SK-N-SH treated with all-trans-retinoic acid at 6 μM for 48 hours (cell line): ENCODE measurements around the gene HAUS8.

ENCODE experiments used
- BACH2 ChIP-seq: fragments of 250-450 bp; sonication (Bioruptor Pico); IDR thresholded peaks from 2 replicates; pipeline ENCODE4 v1.9.0; 2021; ENCODE audit warnings: mild to moderate bottlenecking, borderline replicate concordance
- GLIS3 ChIP-seq: fragments of 250-450 bp; sonication (Bioruptor Pico); IDR thresholded peaks from 2 replicates; pipeline ENCODE4 v1.5.0; 2020; ENCODE audit warnings: mild to moderate bottlenecking, moderate library complexity
- OSR1 ChIP-seq: fragments of 250-450 bp; sonication (Bioruptor Pico); IDR thresholded peaks from 2 replicates; pipeline ENCODE4 v1.8.0; 2022; ENCODE audit warnings: moderate library complexity, mild to moderate bottlenecking, inconsistent platforms
- RARB ChIP-seq: fragments of 250-450 bp; sonication (Bioruptor Pico); IDR thresholded peaks from 2 replicates; pipeline ENCODE4 v1.8.0; 2021; ENCODE audit warnings: mild to moderate bottlenecking, moderate library complexity
- TCF4 ChIP-seq: fragments of 250-450 bp; sonication (Bioruptor Pico); IDR thresholded peaks from 2 replicates; pipeline ENCODE4 v1.8.0; 2021; ENCODE audit warnings: mild to moderate bottlenecking, moderate library complexity, borderline replicate concordance
- ZFP3 ChIP-seq: fragments of 250-450 bp; sonication (Bioruptor Pico); IDR thresholded peaks from 2 replicates; pipeline ENCODE4 v1.5.0; 2020; ENCODE audit warnings: mild to moderate bottlenecking, moderate library complexity
- ZFP30 ChIP-seq: fragments of 450-650 bp; formaldehyde crosslinking; IDR thresholded peaks from 2 replicates; pipeline ENCODE4 v1.5.0; 2022; ENCODE audit warnings: mild to moderate bottlenecking, moderate library complexity
- TF ChIP-seq, protein P1 (sequence below): fragments of 250-450 bp; sonication (Bioruptor Pico); IDR thresholded peaks from 2 replicates; pipeline ENCODE4 v1.8.0; 2020; ENCODE audit warnings: mild to moderate bottlenecking, moderate library complexity, borderline replicate concordance
- TF ChIP-seq, protein P2 (sequence below): fragments of 250-450 bp; sonication (Bioruptor Pico); IDR thresholded peaks from 2 replicates; pipeline ENCODE4 v1.5.1; 2020; ENCODE audit warnings: low read depth, mild to moderate bottlenecking, moderate library complexity
- TF ChIP-seq, protein P3 (sequence below): fragments of 250-450 bp; sonication (Bioruptor Pico); IDR thresholded peaks from 2 replicates; pipeline ENCODE4 v1.5.0; 2020; ENCODE audit warnings: mild to moderate bottlenecking, moderate library complexity

DNA sequence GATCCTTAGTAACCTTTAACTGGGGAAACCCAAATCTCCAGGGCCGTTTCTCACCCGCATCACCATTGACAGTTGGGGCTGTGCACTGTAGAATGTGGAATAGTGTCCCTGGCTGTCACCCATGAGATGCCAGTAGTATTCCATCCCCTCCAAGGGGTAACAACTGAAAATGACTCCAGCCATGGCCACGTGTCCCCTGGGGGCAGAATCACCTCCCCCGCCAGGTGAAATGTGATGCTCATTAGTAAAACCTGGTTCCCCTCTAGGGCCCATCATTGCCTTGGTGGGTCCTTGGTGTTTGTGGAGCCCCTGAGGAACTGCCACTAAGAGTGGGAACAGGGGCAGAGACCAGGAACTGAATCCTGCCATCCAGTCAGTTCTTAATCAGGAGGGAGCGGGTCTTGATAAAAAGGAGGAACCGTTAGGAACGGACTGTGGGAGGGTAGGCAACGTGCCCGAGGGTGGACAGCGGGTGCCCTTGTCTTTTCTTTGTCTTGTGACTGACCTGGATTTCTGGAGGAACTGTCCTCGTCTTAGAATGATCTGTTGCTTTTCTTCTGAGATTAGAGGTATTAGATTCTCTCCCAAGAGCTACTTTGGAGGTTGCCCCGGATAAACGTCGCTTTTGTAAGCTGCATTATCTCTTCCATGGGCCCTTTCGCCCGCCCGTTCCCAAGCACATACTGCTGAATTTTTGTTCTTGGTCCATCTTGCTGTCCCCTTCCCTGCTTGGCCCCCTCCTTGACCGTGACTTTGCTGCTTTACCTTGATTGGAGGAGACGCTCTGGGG is 3.9 kb upstream of the HAUS8 start:
- no peak for TF ChIP-seq OSR1
- TF ChIP-seq, protein P1, sequence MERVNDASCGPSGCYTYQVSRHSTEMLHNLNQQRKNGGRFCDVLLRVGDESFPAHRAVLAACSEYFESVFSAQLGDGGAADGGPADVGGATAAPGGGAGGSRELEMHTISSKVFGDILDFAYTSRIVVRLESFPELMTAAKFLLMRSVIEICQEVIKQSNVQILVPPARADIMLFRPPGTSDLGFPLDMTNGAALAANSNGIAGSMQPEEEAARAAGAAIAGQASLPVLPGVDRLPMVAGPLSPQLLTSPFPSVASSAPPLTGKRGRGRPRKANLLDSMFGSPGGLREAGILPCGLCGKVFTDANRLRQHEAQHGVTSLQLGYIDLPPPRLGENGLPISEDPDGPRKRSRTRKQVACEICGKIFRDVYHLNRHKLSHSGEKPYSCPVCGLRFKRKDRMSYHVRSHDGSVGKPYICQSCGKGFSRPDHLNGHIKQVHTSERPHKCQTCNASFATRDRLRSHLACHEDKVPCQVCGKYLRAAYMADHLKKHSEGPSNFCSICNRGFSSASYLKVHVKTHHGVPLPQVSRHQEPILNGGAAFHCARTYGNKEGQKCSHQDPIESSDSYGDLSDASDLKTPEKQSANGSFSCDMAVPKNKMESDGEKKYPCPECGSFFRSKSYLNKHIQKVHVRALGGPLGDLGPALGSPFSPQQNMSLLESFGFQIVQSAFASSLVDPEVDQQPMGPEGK (CRISPR knock-in tag) = no peak
- TF ChIP-seq ZFP30 (CRISPR knock-in tag) = no peak
- TF ChIP-seq, protein P2, sequence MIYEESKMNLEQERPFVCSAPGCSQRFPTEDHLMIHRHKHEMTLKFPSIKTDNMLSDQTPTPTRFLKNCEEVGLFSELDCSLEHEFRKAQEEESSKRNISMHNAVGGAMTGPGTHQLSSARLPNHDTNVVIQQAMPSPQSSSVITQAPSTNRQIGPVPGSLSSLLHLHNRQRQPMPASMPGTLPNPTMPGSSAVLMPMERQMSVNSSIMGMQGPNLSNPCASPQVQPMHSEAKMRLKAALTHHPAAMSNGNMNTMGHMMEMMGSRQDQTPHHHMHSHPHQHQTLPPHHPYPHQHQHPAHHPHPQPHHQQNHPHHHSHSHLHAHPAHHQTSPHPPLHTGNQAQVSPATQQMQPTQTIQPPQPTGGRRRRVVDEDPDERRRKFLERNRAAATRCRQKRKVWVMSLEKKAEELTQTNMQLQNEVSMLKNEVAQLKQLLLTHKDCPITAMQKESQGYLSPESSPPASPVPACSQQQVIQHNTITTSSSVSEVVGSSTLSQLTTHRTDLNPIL (CRISPR knock-in tag) = no peak
- no peak for TF ChIP-seq GLIS3
- no peak for TF ChIP-seq TCF4 (CRISPR knock-in tag)
- TF ChIP-seq BACH2 (CRISPR knock-in tag) = no peak
- no peak for TF ChIP-seq ZFP3
- TF ChIP-seq RARB (CRISPR knock-in tag) = no peak
- TF ChIP-seq, protein P3, sequence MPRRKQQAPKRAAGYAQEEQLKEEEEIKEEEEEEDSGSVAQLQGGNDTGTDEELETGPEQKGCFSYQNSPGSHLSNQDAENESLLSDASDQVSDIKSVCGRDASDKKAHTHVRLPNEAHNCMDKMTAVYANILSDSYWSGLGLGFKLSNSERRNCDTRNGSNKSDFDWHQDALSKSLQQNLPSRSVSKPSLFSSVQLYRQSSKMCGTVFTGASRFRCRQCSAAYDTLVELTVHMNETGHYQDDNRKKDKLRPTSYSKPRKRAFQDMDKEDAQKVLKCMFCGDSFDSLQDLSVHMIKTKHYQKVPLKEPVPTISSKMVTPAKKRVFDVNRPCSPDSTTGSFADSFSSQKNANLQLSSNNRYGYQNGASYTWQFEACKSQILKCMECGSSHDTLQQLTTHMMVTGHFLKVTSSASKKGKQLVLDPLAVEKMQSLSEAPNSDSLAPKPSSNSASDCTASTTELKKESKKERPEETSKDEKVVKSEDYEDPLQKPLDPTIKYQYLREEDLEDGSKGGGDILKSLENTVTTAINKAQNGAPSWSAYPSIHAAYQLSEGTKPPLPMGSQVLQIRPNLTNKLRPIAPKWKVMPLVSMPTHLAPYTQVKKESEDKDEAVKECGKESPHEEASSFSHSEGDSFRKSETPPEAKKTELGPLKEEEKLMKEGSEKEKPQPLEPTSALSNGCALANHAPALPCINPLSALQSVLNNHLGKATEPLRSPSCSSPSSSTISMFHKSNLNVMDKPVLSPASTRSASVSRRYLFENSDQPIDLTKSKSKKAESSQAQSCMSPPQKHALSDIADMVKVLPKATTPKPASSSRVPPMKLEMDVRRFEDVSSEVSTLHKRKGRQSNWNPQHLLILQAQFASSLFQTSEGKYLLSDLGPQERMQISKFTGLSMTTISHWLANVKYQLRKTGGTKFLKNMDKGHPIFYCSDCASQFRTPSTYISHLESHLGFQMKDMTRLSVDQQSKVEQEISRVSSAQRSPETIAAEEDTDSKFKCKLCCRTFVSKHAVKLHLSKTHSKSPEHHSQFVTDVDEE (CRISPR knock-in tag) = no peak
